ENCODE measurements around the gene STRN4. TPM values are rescaled to one million over a fixed set of nuclear protein-coding genes. Genes with fewer than 3 reads are reported as not detected.

Gene STRN4
- total RNA-seq, 1 experiment from 2014 or later, result 151 TPM

- Mint-ChIP-seq H3K27ac (ENCODE audit: unreplicated experiment) (no peak overlapping the region), H3K36me3 (ENCODE audit: insufficient read depth, unreplicated experiment) (peaks cover 13% of the 10 kb centered on the region), H3K9me3 (ENCODE audit: low read depth, unreplicated experiment) (no peaks in the 10 kb centered on the region), H3K4me3 (ENCODE audit: low read depth, unreplicated experiment) (no peak overlapping the region), H3K27me3 (ENCODE audit: unreplicated experiment) (no peaks in the 10 kb centered on the region), H3K4me1 (ENCODE audit: low read depth, unreplicated experiment) (peaks cover 10% of the 10 kb centered on the region)
- CTCF ChIA-PET, result interaction anchor here (1.2 kb wide), 1 partner anchor 10 kb away, joined by 3 read pairs; no protein-coding TSS in a partner anchor
- TF ChIP-seq CTCF (IDR thresholded peaks at IDR 0.05; ENCODE audit: unreplicated experiment), result no peak
- intact Hi-C loops (cut with micrococcal nuclease; ENCODE audit: unreplicated experiment), result no loop called here
- BruUV-seq (replicated peaks), result no TSS peak
- DNase-seq, result no peak
Measured at GRCh38 chr19:46760363-46760762, 14.1 kb upstream of the STRN4 start.

GRCh38 chr19:46759817-46760333, 13.6 kb upstream of the STRN4 start:
- H3K4me3 Mint-ChIP-seq (ENCODE audit: low read depth, unreplicated experiment), result no peak overlapping the region
- H3K27me3 Mint-ChIP-seq (ENCODE audit: unreplicated experiment), result no peaks in the 10 kb centered on the region
- H3K36me3 Mint-ChIP-seq (ENCODE audit: insufficient read depth, unreplicated experiment), result peaks cover 13% of the 10 kb centered on the region
- intact Hi-C loops (cut with micrococcal nuclease; ENCODE audit: unreplicated experiment), result loop anchor here (10.0 kb wide), 2 partner anchors 235 to 275 kb away; no protein-coding TSS in a partner anchor
- no peaks in the 10 kb centered on the region for H3K9me3 Mint-ChIP-seq (ENCODE audit: low read depth, unreplicated experiment)
- CTCF ChIA-PET, result interaction anchor here (1.2 kb wide), 1 partner anchor 10 kb away, joined by 3 read pairs; no protein-coding TSS in a partner anchor
- H3K27ac Mint-ChIP-seq (ENCODE audit: unreplicated experiment), result no peak overlapping the region
- peaks cover 5% of the 10 kb centered on the region for H3K4me1 Mint-ChIP-seq (ENCODE audit: low read depth, unreplicated experiment)
- BruUV-seq (replicated peaks), result no TSS peak
- no peak for TF ChIP-seq CTCF (IDR thresholded peaks at IDR 0.05; ENCODE audit: unreplicated experiment)
- no peak for DNase-seq

DNA sequence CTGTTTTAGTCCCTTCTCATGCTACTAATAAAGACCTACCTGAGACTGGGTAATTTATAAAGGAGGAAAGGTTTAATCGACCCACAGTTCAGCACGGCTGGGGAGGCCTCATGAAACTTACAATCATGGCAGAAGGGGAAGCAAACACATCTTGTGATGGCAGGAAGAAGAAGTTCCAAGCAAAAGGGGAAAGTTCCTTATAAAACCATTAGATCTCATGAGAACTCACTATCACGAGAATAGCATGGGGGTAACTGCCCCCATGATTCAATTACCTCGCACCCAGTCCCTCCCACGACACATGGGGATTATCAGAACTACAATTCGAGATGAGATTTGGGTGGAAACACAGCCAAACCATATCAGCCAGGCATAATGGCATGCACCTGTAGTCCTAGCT, 13.0 kb upstream of the STRN4 start:
- Mint-ChIP-seq H3K27ac (ENCODE audit: unreplicated experiment) (no peak overlapping the region), H3K4me3 (ENCODE audit: low read depth, unreplicated experiment) (no peak overlapping the region), H3K27me3 (ENCODE audit: unreplicated experiment) (no peaks in the 10 kb centered on the region), H3K36me3 (ENCODE audit: insufficient read depth, unreplicated experiment) (peaks cover 13% of the 10 kb centered on the region), H3K4me1 (ENCODE audit: low read depth, unreplicated experiment) (no peaks in the 10 kb centered on the region), H3K9me3 (ENCODE audit: low read depth, unreplicated experiment) (no peaks in the 10 kb centered on the region)
- TF ChIP-seq CTCF (IDR thresholded peaks at IDR 0.05; ENCODE audit: unreplicated experiment), result no peak
- intact Hi-C loops (cut with micrococcal nuclease; ENCODE audit: unreplicated experiment), result loop anchor here (10.0 kb wide), 2 partner anchors 236 to 276 kb away; no protein-coding TSS in a partner anchor
- no peak for DNase-seq
- BruUV-seq (replicated peaks), result no TSS peak
- CTCF ChIA-PET, result no interaction called here

DNA sequence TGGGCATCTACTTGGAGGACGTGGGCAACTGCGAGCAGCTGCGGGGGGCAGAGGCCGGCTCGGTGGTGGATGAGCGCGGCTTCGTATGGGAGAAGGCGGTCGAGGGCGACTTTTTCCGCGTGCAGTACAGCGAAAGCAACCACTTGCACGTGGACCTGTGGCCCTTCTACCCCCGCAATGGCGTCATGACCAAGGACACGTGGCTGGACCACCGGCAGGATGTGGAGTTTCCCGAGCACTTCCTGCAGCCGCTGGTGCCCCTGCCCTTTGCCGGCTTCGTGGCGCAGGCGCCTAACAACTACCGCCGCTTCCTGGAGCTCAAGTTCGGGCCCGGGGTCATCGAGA, 10.3 kb upstream of the STRN4 start:
- CTCF ChIA-PET, result interaction anchor here (2.7 kb wide), 1 partner anchor 83 kb away, joined by 49 read pairs; no protein-coding TSS in a partner anchor
- intact Hi-C loops (cut with micrococcal nuclease; ENCODE audit: unreplicated experiment), result loop anchor here (2.0 to 10.0 kb wide), 3 partner anchors 84 to 278 kb away; no protein-coding TSS in a partner anchor

More for the DNA sequence above, 10.3 kb upstream of the STRN4 start:
- no peak for DNase-seq
- H3K4me1 Mint-ChIP-seq (ENCODE audit: low read depth, unreplicated experiment), result no peaks in the 10 kb centered on the region
- no peak overlapping the region for H3K27ac Mint-ChIP-seq (ENCODE audit: unreplicated experiment)
- BruUV-seq (replicated peaks), result no TSS peak
- H3K9me3 Mint-ChIP-seq (ENCODE audit: low read depth, unreplicated experiment), result no peaks in the 10 kb centered on the region
- H3K27me3 Mint-ChIP-seq (ENCODE audit: unreplicated experiment), result no peaks in the 10 kb centered on the region
- peaks cover 20% of the 10 kb centered on the region for H3K36me3 Mint-ChIP-seq (ENCODE audit: insufficient read depth, unreplicated experiment)
- no peak overlapping the region for H3K4me3 Mint-ChIP-seq (ENCODE audit: low read depth, unreplicated experiment)
- TF ChIP-seq CTCF (IDR thresholded peaks at IDR 0.05; ENCODE audit: unreplicated experiment), result no peak
